GM12874 (cell line): ENCODE data around the gene ANKFY1.

Experiments used
- CTCF ChIP-seq: IDR thresholded peaks from 2 replicates; pipeline ENCODE4 v1.5.1; 2011; ENCODE audit warnings: low read depth, mild to moderate bottlenecking, control low read depth, low read length, moderate library complexity; ENCODE audit not compliant: insufficient read depth

The ANKFY1 gene

DNA sequence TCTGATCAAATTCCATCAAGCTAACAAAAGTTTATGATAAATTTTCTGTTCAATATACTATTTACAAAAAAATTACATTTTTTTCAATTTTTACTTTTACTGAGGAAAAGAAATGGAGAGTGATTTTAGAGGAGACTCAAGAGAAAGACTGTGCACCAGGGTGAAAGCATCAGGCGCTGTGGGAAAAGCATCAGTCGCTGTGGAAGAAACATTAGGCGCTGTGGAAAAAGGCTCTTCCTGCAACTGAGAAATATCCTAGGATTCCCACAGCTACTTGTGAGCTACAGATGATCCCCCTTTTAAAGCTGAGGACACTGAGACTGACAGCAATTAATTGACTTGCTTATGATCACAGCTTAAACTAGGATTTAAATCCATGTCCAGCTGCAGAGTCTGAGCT is 4.9 kb downstream of the ANKFY1 start:
- no peak for TF ChIP-seq CTCF

DNA sequence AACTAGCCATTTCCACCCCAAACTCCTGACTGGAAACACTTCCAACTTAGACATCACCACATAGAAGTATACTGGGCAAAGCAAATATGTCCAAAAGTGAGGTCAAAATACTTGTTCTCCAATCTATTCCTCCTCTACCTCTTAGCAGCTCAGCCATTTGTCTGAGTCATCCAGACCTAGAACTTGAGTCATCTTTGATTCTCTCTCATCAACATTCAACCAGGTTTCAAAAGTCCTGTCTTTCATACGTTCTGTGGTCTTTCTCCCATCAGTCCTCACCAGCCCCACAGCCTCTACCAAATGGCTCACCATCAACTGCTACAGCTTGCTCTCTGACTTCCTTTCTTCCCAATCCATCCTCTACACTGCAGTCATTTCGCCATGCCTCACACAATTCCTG is 6.8 kb downstream of the ANKFY1 start:
- no peak for TF ChIP-seq CTCF

- TF ChIP-seq CTCF = no peak
Observed at GRCh38 chr17:4250887-4251286, 12.9 kb downstream of the ANKFY1 start.

- peak; percentile 53 for TF ChIP-seq CTCF
Observed at GRCh38 chr17:4249452-4250029, 14.2 kb downstream of the ANKFY1 start.

- no peak for TF ChIP-seq CTCF
Observed at GRCh38 chr17:4248504-4249277, 15.1 kb downstream of the ANKFY1 start.

DNA sequence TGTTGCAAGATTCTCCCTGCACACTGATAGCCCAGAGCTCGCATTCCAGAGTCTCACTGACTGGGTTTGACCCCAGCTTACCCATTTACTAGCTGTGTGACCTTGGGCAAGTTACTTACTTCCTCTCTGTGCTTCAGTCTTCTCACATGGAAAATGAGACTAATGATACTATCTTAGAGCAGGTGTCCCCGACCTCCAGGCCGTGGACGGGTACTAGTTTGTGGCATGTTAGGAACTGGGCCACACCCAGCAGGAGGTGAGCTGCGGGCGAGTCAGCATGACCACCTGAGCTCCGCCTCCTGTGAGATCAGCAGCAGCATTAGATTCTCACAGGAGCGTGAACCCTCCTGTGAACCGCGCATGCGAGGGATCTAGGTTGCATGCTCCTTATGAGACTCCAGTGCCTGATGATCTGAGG is 15.8 kb downstream of the ANKFY1 start:
- TF ChIP-seq CTCF = no peak

DNA sequence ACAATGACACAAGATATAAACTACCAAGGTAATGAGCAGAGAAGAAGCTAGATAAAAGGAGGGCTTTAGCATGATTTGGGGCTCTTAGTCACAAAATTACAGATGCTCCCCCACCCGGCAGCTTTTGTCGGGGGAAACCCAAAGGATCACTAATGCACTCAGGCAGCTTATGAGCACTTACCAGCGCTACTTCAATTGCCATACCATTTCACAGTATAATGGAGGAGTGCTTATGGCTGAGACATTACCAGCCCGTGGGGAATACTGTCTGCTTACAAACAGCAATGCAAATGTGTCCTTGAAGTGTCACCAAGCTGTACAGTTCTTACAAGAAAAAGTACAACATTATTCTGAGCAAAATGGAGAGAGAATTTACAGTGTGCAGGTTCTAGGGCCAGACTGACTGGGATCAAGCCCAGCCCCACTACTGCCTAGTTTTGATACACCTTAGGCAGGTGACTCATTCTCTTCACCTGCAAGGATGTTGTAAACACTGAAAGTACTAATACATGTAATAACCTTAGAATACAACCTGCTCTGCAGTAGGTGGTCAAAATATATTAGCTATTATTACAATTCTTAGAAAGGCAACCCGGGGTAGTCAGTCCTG is 16.3 kb downstream of the ANKFY1 start:
- TF ChIP-seq CTCF = no peak
